MM.1S (cell line): ENCODE data around the gene SYCP3.

Experiments used
- DNase-seq: peaks from one replicate; pipeline ENCODE4 v3.0.0-alpha.2; 2015
- H2AFZ ChIP-seq: fragments of 300-600 bp; sonication (generic); 2 replicates; pipeline ENCODE4 v1.6.0; 2016; ENCODE audit warnings: antibody characterized with exemption, low read length
- H3F3A ChIP-seq: fragments of 300-600 bp; sonication (generic); 2 replicates; pipeline ENCODE4 v1.6.1; 2016; ENCODE audit warnings: mild to moderate bottlenecking, antibody characterized with exemption, low read length, moderate library complexity, mixed read lengths; ENCODE audit not compliant: insufficient read depth
- H3K27ac ChIP-seq: fragments of 300-600 bp; sonication (generic); 2 replicates; pipeline ENCODE4 v1.5.1; 2016; ENCODE audit warnings: mild to moderate bottlenecking, low read length
- H3K27me3 ChIP-seq: fragments of 300-600 bp; sonication (generic); replicated peaks from 2 replicates; pipeline ENCODE4 v1.6.0; 2016; ENCODE audit warnings: low read length; ENCODE audit not compliant: insufficient read depth
- H3K36me3 ChIP-seq: fragments of 300-600 bp; sonication (generic); replicated peaks from 2 replicates; pipeline ENCODE4 v1.6.1; 2016; ENCODE audit warnings: mild to moderate bottlenecking, low read length, mixed read lengths; ENCODE audit not compliant: insufficient read depth
- H3K4me1 ChIP-seq: fragments of 300-600 bp; sonication (generic); 2 replicates; pipeline ENCODE4 v1.6.1; 2016; ENCODE audit warnings: low read length, mixed read lengths
- H3K4me2 ChIP-seq: fragments of 300-600 bp; sonication (generic); 2 replicates; pipeline ENCODE4 v1.6.0; 2016; ENCODE audit warnings: low read depth, low read length
- H3K4me3 ChIP-seq: fragments of 300-600 bp; sonication (generic); 2 replicates; pipeline ENCODE4 v1.5.1; 2016; ENCODE audit warnings: low read length, mixed read lengths
- H3K79me2 ChIP-seq: fragments of 300-600 bp; sonication (generic); 2 replicates; pipeline ENCODE4 v1.6.1; 2016; ENCODE audit warnings: mixed run types, low read length, mixed read lengths
- H3K9ac ChIP-seq: fragments of 300-600 bp; sonication (generic); 2 replicates; pipeline ENCODE4 v1.6.1; 2016; ENCODE audit warnings: low read length, mixed read lengths
- H3K9me2 ChIP-seq: fragments of 300-600 bp; sonication (generic); replicated peaks from 2 replicates; pipeline ENCODE4 v1.6.1; 2016; ENCODE audit warnings: mild to moderate bottlenecking, low read length, mixed read lengths; ENCODE audit not compliant: insufficient read depth
- H3K9me3 ChIP-seq: fragments of 300-600 bp; sonication (generic); replicated peaks from 2 replicates; pipeline ENCODE4 v1.6.1; 2016; ENCODE audit warnings: mild to moderate bottlenecking, low read length, mixed read lengths; ENCODE audit not compliant: insufficient read depth
- H4K20me1 ChIP-seq: fragments of 300-600 bp; sonication (generic); 2 replicates; pipeline ENCODE4 v1.6.1; 2016; ENCODE audit warnings: mild to moderate bottlenecking, low read length, moderate library complexity, mixed read lengths; ENCODE audit not compliant: insufficient read depth
- CTCF ChIP-seq: fragments of 300-600 bp; sonication (generic); IDR thresholded peaks from 2 replicates; pipeline ENCODE4 v1.5.1; 2016; ENCODE audit warnings: antibody characterized with exemption, low read length, mixed read lengths
- EZH2 ChIP-seq: fragments of 300-600 bp; sonication (generic); optimal IDR thresholded peaks from 2 replicates; pipeline ENCODE3; 2017; ENCODE audit warnings: low read depth, mild to moderate bottlenecking, antibody characterized with exemption, low read length, mixed read lengths
- EZH2phosphoT487 ChIP-seq: fragments of 300-600 bp; sonication (generic); IDR thresholded peaks from 2 replicates; pipeline ENCODE4 v1.6.1; 2018; ENCODE audit warnings: antibody characterized with exemption, low read length

SYCP3 gene

GRCh38 chr12:101746661-101747060 is 7.4 kb upstream of the SYCP3 start:
- Histone ChIP-seq H3F3A (peaks cover 36% of the 10 kb centered on the region), H3K9me3 (no peaks in the 10 kb centered on the region), H3K27ac (no peak overlapping the region), H3K4me3 (no peak overlapping the region), H4K20me1 (no peaks in the 10 kb centered on the region), H3K4me1 (peaks cover 48% of the 10 kb centered on the region), H3K27me3 (no peaks in the 10 kb centered on the region), H3K79me2 (0 out of 2 replicates have a peak, but pooled peaks cover 9% of the 10 kb centered on the region), H3K9ac (no peak overlapping the region), H3K36me3 (peaks cover 5% of the 10 kb centered on the region; the same call in 1 of the 2 replicates), H3K4me2 (no peak overlapping the region), H3K9me2 (no peaks in the 10 kb centered on the region), H2AFZ (no peak overlapping the region)
- TF ChIP-seq CTCF = no peak
- TF ChIP-seq EZH2phosphoT487 = no peak
- TF ChIP-seq EZH2 = no peak
- DNase-seq = no peak

GRCh38 chr12:101746196-101746595 is 6.9 kb upstream of the SYCP3 start:
- no peak for TF ChIP-seq CTCF
- Histone ChIP-seq H3K4me2 (no peak overlapping the region), H3K36me3 (peaks cover 5% of the 10 kb centered on the region; the same call in 1 of the 2 replicates), H3K27ac (peak overlapping the region; percentile 95; the same call in 1 of the 2 replicates), H3K79me2 (0 out of 2 replicates have a peak, but pooled peaks cover 9% of the 10 kb centered on the region), H4K20me1 (no peaks in the 10 kb centered on the region), H3K4me1 (peaks cover 51% of the 10 kb centered on the region), H3K27me3 (no peaks in the 10 kb centered on the region), H3F3A (peaks cover 36% of the 10 kb centered on the region), H3K9me2 (no peaks in the 10 kb centered on the region), H3K4me3 (no peak overlapping the region), H3K9ac (no peak overlapping the region), H2AFZ (no peak overlapping the region), H3K9me3 (no peaks in the 10 kb centered on the region)
- no peak for DNase-seq

GRCh38 chr12:101745481-101745880 is 6.2 kb upstream of the SYCP3 start:
- TF ChIP-seq EZH2 (no peak), EZH2phosphoT487 (no peak), CTCF (no peak)
- H3F3A ChIP-seq = peaks cover 36% of the 10 kb centered on the region
- H3K4me3 ChIP-seq = no peak overlapping the region
- H4K20me1 ChIP-seq = no peaks in the 10 kb centered on the region
- peak overlapping the region; percentile 51; the same call in 1 of the 2 replicates for H3K4me2 ChIP-seq
- DNase-seq = no peak
- H3K27ac ChIP-seq = peak overlapping the region; percentile 95
- no peaks in the 10 kb centered on the region for H3K27me3 ChIP-seq
- no peak overlapping the region for H2AFZ ChIP-seq
- H3K9me2 ChIP-seq = no peaks in the 10 kb centered on the region
- peak overlapping the region; percentile 74; the same call in 1 of the 2 replicates for H3K9ac ChIP-seq
- peaks cover 5% of the 10 kb centered on the region; the same call in 1 of the 2 replicates for H3K36me3 ChIP-seq
- no peaks in the 10 kb centered on the region for H3K9me3 ChIP-seq
- H3K79me2 ChIP-seq = 0 out of 2 replicates have a peak, but pooled peaks cover 9% of the 10 kb centered on the region
- peaks cover 51% of the 10 kb centered on the region for H3K4me1 ChIP-seq
